ENCODE data around the gene SUPT7L.

Gene SUPT7L, protein sequence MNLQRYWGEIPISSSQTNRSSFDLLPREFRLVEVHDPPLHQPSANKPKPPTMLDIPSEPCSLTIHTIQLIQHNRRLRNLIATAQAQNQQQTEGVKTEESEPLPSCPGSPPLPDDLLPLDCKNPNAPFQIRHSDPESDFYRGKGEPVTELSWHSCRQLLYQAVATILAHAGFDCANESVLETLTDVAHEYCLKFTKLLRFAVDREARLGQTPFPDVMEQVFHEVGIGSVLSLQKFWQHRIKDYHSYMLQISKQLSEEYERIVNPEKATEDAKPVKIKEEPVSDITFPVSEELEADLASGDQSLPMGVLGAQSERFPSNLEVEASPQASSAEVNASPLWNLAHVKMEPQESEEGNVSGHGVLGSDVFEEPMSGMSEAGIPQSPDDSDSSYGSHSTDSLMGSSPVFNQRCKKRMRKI

GRCh38 chr2:27663285-27664153 is at the start of gene SUPT7L, which contains the start of gene SLC4A1AP:
TSS of gene SUPT7L (minus strand) at chr2:27663614. CDS start at chr2:27662192, 1,422 bp downstream.
TSS of gene SLC4A1AP (plus strand) at chr2:27663889. CDS start at chr2:27663915, 26 bp downstream.
- peak; percentile 58 to 59 for DNase-seq (ENCODE audit: low read depth in 1 of 2, low spot score in 1 of 2)

DNA sequence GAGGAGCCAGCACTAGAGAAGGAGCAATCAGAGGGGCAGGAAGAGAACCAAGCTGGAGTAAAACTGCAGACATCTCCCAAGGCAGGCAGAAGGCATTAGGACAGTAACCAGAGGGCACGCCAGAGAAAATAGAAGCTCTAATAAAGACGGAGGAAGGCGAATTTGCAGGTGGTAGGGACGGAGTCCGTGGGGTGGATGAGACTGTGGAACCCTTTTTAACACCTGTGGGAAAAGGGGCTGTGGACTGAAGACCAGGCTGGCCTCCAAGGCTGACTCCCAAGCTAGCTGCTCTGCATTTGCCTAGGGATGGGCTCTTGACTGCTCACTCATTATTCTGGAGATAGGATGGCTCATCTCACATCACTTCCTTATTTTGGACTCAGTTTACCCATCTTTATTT is 49.8 kb upstream of the SUPT7L start:
- DNase-seq (ENCODE audit: low read depth in 1 of 2, low spot score in 1 of 2) = no peak

- DNase-seq (ENCODE audit: low read depth in 1 of 2, low spot score in 1 of 2) = no peak
Observed at GRCh38 chr2:27712522-27712921, 49.1 kb upstream of the SUPT7L start.

- no peak for DNase-seq (ENCODE audit: low read depth in 1 of 2, low spot score in 1 of 2)
Observed at GRCh38 chr2:27711804-27712203, 48.4 kb upstream of the SUPT7L start.

- DNase-seq (ENCODE audit: low read depth in 1 of 2, low spot score in 1 of 2) = no peak
Observed at GRCh38 chr2:27710640-27711430, 47.4 kb upstream of the SUPT7L start.

GRCh38 chr2:27709960-27710575 is 46.7 kb upstream of the SUPT7L start:
- no peak for DNase-seq (ENCODE audit: low read depth in 1 of 2, low spot score in 1 of 2)

GRCh38 chr2:27709326-27709725 is 45.9 kb upstream of the SUPT7L start:
- DNase-seq (ENCODE audit: low read depth in 1 of 2, low spot score in 1 of 2) = no peak

DNA sequence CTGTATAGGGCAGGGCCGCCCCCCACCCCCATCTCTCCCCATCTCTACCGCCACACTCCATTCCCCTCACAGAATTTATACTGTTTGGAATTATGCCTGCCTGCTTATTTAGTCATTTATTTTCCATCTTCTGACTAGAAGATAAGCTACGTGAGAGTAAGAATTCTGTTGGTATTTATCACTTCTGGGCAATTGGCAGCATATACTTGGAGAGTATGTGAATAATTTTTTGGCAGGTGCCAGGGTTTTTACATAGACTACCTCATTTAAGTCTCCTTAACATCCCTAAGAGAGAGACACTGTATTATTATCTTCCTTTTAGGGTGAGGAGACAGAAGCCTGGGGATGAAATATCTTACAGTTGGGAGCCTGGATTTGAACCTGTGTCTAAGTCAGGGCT is 45.3 kb upstream of the SUPT7L start:
- DNase-seq (ENCODE audit: low read depth in 1 of 2, low spot score in 1 of 2) = no peak

GRCh38 chr2:27708257-27708654 is 44.8 kb upstream of the SUPT7L start:
- DNase-seq (ENCODE audit: low read depth in 1 of 2, low spot score in 1 of 2) = no peak

- no peak for DNase-seq (ENCODE audit: low read depth in 1 of 2, low spot score in 1 of 2)
Observed at GRCh38 chr2:27707462-27708256, 44.2 kb upstream of the SUPT7L start.

- no peak for DNase-seq (ENCODE audit: low read depth in 1 of 2, low spot score in 1 of 2)
Observed at GRCh38 chr2:27705851-27706622, 42.6 kb upstream of the SUPT7L start.

GRCh38 chr2:27704342-27704876 is 41.0 kb upstream of the SUPT7L start:
- no peak for DNase-seq (ENCODE audit: low read depth in 1 of 2, low spot score in 1 of 2)

DNA sequence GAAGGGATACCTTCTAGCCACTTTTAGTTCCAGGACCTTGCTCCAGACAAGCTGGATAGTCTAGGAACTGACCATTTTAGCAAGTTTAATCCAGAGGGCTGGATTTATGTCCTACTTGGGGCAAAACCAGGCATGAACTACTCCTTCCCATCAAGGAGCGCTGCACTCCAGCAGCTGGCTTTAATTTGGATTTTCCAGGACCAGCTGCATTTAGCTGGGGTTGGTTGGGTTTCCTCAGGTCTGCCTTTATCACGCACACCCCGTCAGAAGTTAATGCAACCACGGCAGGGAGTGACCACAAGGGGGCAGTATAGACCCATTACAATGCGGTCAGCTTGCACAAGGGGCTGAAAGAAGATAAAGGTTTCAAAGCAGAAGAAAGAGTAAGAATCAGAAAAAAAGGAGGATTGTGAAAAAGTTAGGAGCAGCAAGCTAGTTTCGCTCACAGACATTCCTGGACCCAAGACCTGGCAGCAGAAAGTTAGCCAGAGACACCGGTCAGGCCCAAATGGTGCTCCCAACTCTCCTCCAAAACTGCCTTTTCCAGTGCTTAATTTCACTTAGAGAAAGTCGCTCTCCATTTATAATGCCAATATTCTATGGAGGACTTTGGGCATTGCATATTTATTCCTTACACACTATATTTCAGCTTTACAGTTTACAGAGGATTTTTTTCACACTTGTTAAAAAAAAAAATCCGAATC is 40.4 kb upstream of the SUPT7L start:
- peak; percentile 61 to 68 for DNase-seq (ENCODE audit: low read depth in 1 of 2, low spot score in 1 of 2)

GRCh38 chr2:27702302-27702701 is 38.9 kb upstream of the SUPT7L start:
- DNase-seq (ENCODE audit: low read depth in 1 of 2, low spot score in 1 of 2) = no peak

DNA sequence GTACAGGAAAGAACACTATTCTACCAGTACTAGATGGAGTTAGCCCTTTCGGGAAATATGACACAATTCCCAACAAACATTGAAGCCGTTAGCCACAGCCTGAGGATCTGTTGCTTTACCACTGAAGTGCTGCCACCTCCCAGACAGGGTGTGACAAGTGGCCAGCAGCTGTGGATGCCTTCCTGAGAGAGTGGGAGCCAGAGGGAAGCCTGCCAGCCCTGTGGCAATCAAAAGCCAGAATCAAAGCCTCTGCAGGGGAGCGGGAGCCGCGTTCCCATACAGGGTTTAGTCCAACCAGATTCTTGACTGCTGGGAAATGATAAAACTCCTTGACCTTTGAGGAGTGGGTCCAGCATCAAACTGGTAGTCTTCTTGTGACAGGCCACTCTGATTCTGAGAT is 38.3 kb upstream of the SUPT7L start:
- DNase-seq (ENCODE audit: low read depth in 1 of 2, low spot score in 1 of 2) = no peak

GRCh38 chr2:27697660-27698059 is 34.2 kb upstream of the SUPT7L start:
- DNase-seq (ENCODE audit: low read depth in 1 of 2, low spot score in 1 of 2) = no peak

- DNase-seq (ENCODE audit: low read depth in 1 of 2, low spot score in 1 of 2) = no peak
Observed at GRCh38 chr2:27690052-27690451, 26.6 kb upstream of the SUPT7L start.

- no peak for DNase-seq (ENCODE audit: low read depth in 1 of 2, low spot score in 1 of 2)
Observed at GRCh38 chr2:27689424-27689823, 26.0 kb upstream of the SUPT7L start.
